ENCODE measurements around the gene RTRAF.

RTRAF gene

GRCh38 chr14:52013984-52014600, 24.7 kb downstream of the RTRAF start:
- H3K4me1 ChIP-seq (ENCODE audit: low read depth, poor library complexity, severe bottlenecking), result no peaks in the 10 kb centered on the region
- H2AFZ ChIP-seq (ENCODE audit: low read depth), result no peak overlapping the region
- no peaks in the 10 kb centered on the region for H3K27me3 ChIP-seq (ENCODE audit: insufficient read depth, low read depth)
- H3K9ac ChIP-seq, result no peak overlapping the region
- H3K79me2 ChIP-seq (ENCODE audit: insufficient read depth, low read depth), result no peaks in the 10 kb centered on the region
- no peak overlapping the region for H3K27ac ChIP-seq
- H3K4me2 ChIP-seq, result no peak overlapping the region
- H3K36me3 ChIP-seq (ENCODE audit: insufficient read depth), result no peaks in the 10 kb centered on the region
- TF ChIP-seq, protein P1, sequence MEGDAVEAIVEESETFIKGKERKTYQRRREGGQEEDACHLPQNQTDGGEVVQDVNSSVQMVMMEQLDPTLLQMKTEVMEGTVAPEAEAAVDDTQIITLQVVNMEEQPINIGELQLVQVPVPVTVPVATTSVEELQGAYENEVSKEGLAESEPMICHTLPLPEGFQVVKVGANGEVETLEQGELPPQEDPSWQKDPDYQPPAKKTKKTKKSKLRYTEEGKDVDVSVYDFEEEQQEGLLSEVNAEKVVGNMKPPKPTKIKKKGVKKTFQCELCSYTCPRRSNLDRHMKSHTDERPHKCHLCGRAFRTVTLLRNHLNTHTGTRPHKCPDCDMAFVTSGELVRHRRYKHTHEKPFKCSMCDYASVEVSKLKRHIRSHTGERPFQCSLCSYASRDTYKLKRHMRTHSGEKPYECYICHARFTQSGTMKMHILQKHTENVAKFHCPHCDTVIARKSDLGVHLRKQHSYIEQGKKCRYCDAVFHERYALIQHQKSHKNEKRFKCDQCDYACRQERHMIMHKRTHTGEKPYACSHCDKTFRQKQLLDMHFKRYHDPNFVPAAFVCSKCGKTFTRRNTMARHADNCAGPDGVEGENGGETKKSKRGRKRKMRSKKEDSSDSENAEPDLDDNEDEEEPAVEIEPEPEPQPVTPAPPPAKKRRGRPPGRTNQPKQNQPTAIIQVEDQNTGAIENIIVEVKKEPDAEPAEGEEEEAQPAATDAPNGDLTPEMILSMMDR (conservative IDR thresholded peaks at IDR 0.05; ENCODE audit: low read depth, low read length), result no peak
- no peak overlapping the region for H3K4me3 ChIP-seq (IDR thresholded peaks at IDR 0.05; ENCODE audit: insufficient read depth, low read depth, low read length)
- H4K20me1 ChIP-seq (ENCODE audit: insufficient read depth), result no peaks in the 10 kb centered on the region

DNA sequence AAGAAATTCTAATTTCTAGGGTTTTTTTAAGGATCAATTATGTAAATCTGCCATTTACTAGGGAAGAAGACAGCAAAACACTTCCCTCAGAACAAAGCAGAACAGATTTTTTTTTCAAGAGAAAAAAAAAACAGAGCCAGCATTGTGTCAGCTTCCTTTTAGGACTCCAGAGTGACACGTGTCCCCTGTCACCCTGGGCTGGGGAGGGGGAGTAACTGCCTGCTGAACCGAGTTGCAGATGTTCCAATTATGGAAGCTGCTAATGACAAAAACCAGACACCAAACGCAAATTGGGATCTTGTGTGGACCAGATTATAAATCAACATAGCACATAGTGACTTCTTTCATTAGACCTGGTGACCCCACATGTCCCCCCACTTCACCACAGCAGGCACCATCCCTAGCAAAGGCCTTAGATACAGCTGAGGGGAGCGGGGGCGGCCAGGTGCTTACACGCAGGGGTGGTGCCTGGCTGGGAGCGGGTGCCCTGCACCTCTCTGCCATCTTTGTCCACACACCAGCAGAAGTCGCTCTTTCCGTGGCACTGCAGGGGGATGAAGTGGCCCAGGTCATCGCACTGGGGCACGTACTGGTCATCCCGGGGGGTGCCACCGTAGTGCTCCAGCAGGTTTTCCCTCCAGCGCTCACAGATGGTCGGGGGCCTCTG, 25.4 kb downstream of the RTRAF start:
- no peaks in the 10 kb centered on the region for H3K79me2 ChIP-seq (ENCODE audit: insufficient read depth, low read depth)
- H3K27me3 ChIP-seq (ENCODE audit: insufficient read depth, low read depth), result no peaks in the 10 kb centered on the region
- H3K4me3 ChIP-seq (IDR thresholded peaks at IDR 0.05; ENCODE audit: insufficient read depth, low read depth, low read length), result no peak overlapping the region
- no peaks in the 10 kb centered on the region for H3K36me3 ChIP-seq (ENCODE audit: insufficient read depth)
- no peak overlapping the region for H3K9ac ChIP-seq
- TF ChIP-seq, protein P1 (conservative IDR thresholded peaks at IDR 0.05; ENCODE audit: low read depth, low read length), result no peak
- H3K27ac ChIP-seq, result no peak overlapping the region
- H3K4me2 ChIP-seq, result no peak overlapping the region
- H2AFZ ChIP-seq (ENCODE audit: low read depth), result no peak overlapping the region
- no peaks in the 10 kb centered on the region for H3K4me1 ChIP-seq (ENCODE audit: low read depth, poor library complexity, severe bottlenecking)
- H4K20me1 ChIP-seq (ENCODE audit: insufficient read depth), result no peaks in the 10 kb centered on the region

DNA sequence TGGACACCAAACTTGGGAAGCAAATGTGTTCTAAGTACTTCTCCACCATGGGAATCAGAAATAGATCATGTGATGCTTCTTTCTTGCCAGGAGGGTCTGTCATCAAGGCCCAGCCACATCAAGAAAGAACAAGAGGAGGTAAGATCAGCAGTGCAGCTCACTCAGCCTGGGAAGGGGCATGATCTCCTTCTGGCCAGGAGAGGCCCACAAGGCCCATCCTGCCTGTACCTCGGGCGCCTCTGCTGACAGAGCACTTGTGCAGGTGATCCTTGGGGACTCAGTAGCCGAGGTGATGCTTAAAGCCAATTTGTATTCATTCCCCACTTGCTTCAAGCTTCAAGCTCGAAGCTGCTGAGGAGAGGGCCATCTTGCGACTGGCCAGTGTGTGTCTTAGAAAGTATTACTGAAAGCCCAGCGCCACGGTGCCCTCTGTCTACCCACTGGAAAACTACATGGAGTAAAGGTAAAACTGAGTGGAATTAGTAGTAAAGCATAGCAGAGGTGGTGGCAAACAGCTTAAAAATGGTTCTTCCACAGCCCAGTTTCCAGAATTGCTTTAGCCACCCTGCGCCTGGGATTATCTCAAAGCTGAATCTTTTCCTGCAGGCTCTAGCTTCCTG, 26.2 kb downstream of the RTRAF start:
- TF ChIP-seq, protein P1 (conservative IDR thresholded peaks at IDR 0.05; ENCODE audit: low read depth, low read length), result no peak
- no peak overlapping the region for H3K27ac ChIP-seq
- H3K27me3 ChIP-seq (ENCODE audit: insufficient read depth, low read depth), result no peaks in the 10 kb centered on the region
- no peaks in the 10 kb centered on the region for H3K79me2 ChIP-seq (ENCODE audit: insufficient read depth, low read depth)
- no peaks in the 10 kb centered on the region for H3K4me1 ChIP-seq (ENCODE audit: low read depth, poor library complexity, severe bottlenecking)
- no peak overlapping the region for H3K4me3 ChIP-seq (IDR thresholded peaks at IDR 0.05; ENCODE audit: insufficient read depth, low read depth, low read length)
- H3K9ac ChIP-seq, result no peak overlapping the region
- no peaks in the 10 kb centered on the region for H4K20me1 ChIP-seq (ENCODE audit: insufficient read depth)
- no peak overlapping the region for H3K4me2 ChIP-seq
- H3K36me3 ChIP-seq (ENCODE audit: insufficient read depth), result no peaks in the 10 kb centered on the region
- H2AFZ ChIP-seq (ENCODE audit: low read depth), result no peak overlapping the region

DNA sequence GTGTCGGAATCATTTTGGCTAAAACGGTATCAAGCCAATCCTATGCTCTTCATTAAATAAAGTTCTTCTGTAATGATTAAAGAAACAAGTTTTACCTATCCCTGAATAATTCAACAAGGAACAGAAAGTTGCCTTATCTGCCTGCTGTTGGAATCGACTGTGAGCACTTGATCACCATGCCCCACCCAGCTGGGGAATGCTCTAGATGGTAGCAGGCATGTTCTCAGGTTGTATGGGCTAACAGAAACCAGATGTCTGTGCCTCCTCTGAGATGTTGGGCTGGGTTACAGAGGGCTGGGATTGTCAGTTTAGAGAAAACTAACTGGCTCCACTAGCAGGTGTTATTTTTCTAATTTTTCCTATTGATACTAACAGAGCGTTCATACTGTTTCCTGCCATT, 28.9 kb downstream of the RTRAF start:
- Histone ChIP-seq H3K27ac (no peak overlapping the region), H4K20me1 (ENCODE audit: insufficient read depth) (no peaks in the 10 kb centered on the region), H3K9ac (no peak overlapping the region), H2AFZ (ENCODE audit: low read depth) (no peak overlapping the region), H3K36me3 (ENCODE audit: insufficient read depth) (no peaks in the 10 kb centered on the region), H3K79me2 (ENCODE audit: insufficient read depth, low read depth) (no peaks in the 10 kb centered on the region), H3K27me3 (ENCODE audit: insufficient read depth, low read depth) (no peaks in the 10 kb centered on the region), H3K4me2 (no peak overlapping the region), H3K4me3 (IDR thresholded peaks at IDR 0.05; ENCODE audit: insufficient read depth, low read depth, low read length) (no peak overlapping the region), H3K4me1 (ENCODE audit: low read depth, poor library complexity, severe bottlenecking) (no peaks in the 10 kb centered on the region)
- TF ChIP-seq, protein P1 (conservative IDR thresholded peaks at IDR 0.05; ENCODE audit: low read depth, low read length), result no peak

All from KMS-11 (cell line).